Measurements from ENCODE around the gene LRRC8B. TPM values are rescaled to one million over a fixed set of nuclear protein-coding genes. Genes with fewer than 3 reads are reported as not detected.

The LRRC8B gene
- total RNA-seq = 5.5 and 10.0 TPM in 2 replicates

DNA sequence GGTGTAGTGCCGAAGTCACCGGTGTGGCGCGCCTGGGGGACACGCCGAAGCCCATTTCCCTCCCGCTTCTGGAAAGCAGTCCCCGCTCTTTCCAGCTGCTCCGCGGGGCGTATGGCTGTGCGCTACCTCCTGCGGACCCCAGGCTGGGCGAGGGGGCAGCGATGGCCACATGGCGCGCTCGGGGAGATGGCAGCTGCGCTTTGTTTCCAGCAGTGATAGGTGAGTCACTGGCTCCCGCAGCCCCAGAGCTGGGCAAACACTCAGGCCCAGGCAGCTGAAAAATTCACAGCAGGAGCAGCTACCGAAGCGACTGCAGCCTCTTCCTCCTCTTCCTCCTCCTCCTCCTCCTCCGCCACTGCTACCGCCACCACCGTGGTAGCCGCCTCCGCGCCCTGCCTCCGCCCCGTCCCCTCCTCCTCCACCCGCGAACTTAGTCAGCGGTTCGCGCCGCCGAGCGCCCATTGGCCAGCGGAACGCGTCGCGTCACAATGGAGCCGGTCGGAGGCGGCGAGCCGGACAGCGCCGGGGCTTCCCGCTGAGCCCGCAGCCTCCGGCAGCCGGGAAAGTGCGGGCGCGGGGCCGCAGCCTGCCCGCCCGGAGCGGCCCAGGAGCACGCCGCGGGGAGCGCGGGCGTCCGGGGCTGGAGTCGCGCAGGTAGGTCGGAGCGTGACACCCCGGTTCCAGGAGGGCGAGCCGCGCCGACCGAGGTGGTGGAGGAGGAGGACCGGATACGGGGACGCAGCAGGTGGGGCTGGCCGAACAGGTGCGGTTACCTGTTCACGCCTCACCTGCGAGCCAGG is at the start of gene LRRC8B:
LRRC8B (plus strand) TSS at position 461 of the 800 bp plus-strand sequence. CDS start 57,822 bp downstream, outside the sequence.

DNA sequence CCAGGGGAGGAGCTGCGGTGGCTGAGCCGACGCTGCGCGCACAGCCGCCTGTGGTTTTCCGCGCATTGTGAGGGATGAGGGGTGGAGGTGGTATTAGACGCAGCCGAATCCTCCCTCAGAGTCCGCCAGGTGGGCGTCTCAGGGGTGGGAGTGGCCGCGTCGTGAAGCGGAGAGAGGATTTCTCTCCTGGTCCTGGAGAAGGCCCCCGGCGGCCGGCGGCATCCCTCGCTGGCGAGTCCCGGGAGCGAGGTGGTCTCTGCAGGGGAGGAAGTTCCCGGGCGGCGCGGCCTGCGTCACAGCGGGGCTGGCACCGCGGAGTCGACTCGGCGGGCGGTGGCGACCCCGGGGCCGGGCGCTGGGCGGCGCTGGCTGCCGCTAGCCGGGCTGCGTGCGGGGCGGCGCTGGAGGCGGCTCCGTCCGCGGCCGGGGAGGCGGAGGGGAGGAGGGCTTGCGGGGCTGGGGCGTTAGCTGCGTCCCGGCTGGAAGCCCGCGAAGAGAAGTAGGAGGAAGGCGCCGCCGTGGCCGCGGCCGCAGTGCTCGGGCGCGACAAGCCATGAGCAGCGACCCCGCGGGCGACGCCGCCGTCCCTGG is 108.1 kb downstream of the LRRC8B start, which contains the start of gene LRRC8C:
LRRC8C (plus strand) TSS at position 464 of the 591 bp plus-strand sequence. CDS start 53,354 bp downstream, outside the sequence.

Other genes starting within 250 kb of the LRRC8B start
- 0.16 TPM in 1 of 2 replicates, not detected in the other for gene GBP6, start 160.8 kb upstream of the LRRC8B start, total RNA-seq
- 6.3 and 7.5 TPM in 2 replicates for gene LRRC8C, start 108.3 kb downstream of the LRRC8B start, total RNA-seq